Fibroblast of villous mesenchyme (primary cell): Measurements from ENCODE around the gene RBL2. TPM values are rescaled to one million over a fixed set of nuclear protein-coding genes. Genes with fewer than 3 reads are reported as not detected.
A peak's percentile ranks its signal among the peaks of the same experiment; 100 is the strongest.

Source experiments
- DNase-seq: peaks from one replicate; pipeline ENCODE4 v3.0.0-alpha.2; 2010; ENCODE audit warnings: low read depth
- H3K4me3 ChIP-seq: 2 replicates; pipeline ENCODE4 v1.5.1; 2011; ENCODE audit warnings: low read depth, mild to moderate bottlenecking, low read length
- CTCF ChIP-seq: IDR thresholded peaks from 2 replicates; pipeline ENCODE4 v1.5.1; 2012; ENCODE audit warnings: low read depth, mild to moderate bottlenecking, low read length; ENCODE audit not compliant: insufficient read depth
- total RNA-seq: library from RNA; depleted of rRNA; stranded (reverse); fragments of >200 nt; gene quantifications from 2 replicates; pipeline ENCODE4 v1.2.3, GENCODE V29; 2012

RBL2 gene
- total RNA-seq, 1 donor = 49.7 TPM

GRCh38 chr16:53476867-53477266 is 42.6 kb downstream of the RBL2 start:
- no peak overlapping the region for H3K4me3 ChIP-seq
- no peak for TF ChIP-seq CTCF
- DNase-seq = no peak

- TF ChIP-seq CTCF = no peak
- no peak for DNase-seq
- H3K4me3 ChIP-seq = no peak overlapping the region
These were observed 44.7 kb downstream of the RBL2 start for GRCh38 chr16:53478965-53479364.

GRCh38 chr16:53480394-53480793 is 46.1 kb downstream of the RBL2 start:
- no peak overlapping the region for H3K4me3 ChIP-seq
- no peak for DNase-seq
- no peak for TF ChIP-seq CTCF

GRCh38 chr16:53482123-53482522 is 47.9 kb downstream of the RBL2 start:
- no peak for TF ChIP-seq CTCF
- H3K4me3 ChIP-seq = no peak overlapping the region
- peak; percentile 49 for DNase-seq

GRCh38 chr16:53484542-53484941 is 50.3 kb downstream of the RBL2 start:
- TF ChIP-seq CTCF = no peak
- no peak for DNase-seq
- no peak overlapping the region for H3K4me3 ChIP-seq

GRCh38 chr16:53486230-53486629 is 52.0 kb downstream of the RBL2 start:
- TF ChIP-seq CTCF = no peak
- no peak overlapping the region for H3K4me3 ChIP-seq
- no peak for DNase-seq

- no peak for TF ChIP-seq CTCF
- DNase-seq = no peak
- H3K4me3 ChIP-seq = no peak overlapping the region
These were observed 55.5 kb downstream of the RBL2 start for GRCh38 chr16:53489755-53490154.
